NCI-H526 (cell line): Measurements from ENCODE around the gene DGKZ.

Experiments
- DNase-seq, 2 experiments: peaks; one replicate each; lab custom pipeline; 2025; lab: John Stamatoyannopoulos, UW

The DGKZ gene

DNA sequence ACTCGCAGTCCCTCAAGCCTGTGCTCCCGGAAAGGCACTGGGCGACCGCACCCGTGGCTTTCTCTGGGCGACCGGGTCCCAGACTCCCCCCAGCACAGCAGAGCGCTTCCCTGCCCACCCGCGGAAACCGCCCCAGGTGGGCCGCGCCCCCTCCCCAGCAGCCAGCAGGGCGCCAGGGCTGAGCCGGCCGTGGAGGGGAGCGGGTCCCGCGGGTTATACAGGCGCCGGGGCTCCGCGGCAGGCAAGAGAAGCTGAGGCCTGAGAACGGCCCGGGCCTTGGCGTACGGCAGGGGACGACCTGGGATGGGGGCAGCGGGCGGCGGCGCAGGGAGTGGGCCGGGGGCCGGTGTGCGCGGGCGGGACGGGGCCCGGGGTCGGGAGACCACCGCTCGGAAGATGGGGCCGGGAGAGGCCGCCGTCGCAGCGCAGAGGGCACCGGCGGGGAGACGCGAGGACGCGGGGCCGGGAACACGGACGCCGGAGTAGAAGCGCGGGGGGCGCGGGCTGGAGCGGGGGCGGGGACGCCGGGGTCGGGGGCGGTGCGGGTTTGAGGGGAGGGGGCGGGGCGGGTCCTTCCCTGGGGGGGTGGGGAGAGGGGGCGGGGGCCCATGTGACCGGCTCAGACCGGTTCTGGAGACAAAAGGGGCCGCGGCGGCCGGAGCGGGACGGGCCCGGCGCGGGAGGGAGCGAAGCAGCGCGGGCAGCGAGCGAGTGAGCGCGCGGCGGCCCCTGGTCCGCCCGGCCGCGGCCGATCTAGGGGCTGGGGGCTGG, 34.0 kb downstream of the DGKZ start, which contains the start of gene MDK:
MDK (plus strand) TSS at position 622 of the 771 bp plus-strand sequence. CDS start 389 bp downstream, outside the sequence.
- peak; percentile 44 to 88 for DNase-seq

DNA sequence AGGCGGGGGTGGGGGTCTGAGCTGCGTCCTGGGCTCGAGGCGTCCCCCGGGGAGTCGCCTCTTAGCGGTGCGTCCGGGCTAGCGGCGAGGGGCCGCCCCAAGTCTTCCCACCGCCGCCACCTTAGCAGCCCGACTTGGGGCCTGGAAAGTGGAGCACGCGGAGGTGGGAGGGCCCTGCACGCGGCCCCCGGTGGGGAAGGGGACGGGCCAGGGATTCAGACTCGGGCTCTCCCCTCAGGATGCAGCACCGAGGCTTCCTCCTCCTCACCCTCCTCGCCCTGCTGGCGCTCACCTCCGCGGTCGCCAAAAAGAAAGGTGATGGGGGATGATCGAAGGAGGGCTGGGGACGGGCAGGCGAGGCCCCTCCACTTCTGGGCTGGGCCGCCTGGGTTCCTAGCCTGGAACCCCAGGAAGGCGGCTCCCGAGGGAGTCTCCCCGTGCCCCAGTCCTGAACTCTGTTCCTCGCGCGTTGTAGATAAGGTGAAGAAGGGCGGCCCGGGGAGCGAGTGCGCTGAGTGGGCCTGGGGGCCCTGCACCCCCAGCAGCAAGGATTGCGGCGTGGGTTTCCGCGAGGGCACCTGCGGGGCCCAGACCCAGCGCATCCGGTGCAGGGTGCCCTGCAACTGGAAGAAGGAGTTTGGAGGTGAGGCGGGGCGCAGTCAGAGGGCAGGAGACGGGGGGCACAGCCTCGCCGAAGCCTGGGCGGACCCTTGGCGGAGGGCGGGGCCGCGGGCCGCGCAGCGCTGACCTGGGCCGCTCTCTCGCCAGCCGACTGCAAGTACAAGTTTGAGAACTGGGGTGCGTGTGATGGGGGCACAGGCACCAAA, 34.8 kb downstream of the DGKZ start:
- peak; percentile 43 to 86 for DNase-seq

DNA sequence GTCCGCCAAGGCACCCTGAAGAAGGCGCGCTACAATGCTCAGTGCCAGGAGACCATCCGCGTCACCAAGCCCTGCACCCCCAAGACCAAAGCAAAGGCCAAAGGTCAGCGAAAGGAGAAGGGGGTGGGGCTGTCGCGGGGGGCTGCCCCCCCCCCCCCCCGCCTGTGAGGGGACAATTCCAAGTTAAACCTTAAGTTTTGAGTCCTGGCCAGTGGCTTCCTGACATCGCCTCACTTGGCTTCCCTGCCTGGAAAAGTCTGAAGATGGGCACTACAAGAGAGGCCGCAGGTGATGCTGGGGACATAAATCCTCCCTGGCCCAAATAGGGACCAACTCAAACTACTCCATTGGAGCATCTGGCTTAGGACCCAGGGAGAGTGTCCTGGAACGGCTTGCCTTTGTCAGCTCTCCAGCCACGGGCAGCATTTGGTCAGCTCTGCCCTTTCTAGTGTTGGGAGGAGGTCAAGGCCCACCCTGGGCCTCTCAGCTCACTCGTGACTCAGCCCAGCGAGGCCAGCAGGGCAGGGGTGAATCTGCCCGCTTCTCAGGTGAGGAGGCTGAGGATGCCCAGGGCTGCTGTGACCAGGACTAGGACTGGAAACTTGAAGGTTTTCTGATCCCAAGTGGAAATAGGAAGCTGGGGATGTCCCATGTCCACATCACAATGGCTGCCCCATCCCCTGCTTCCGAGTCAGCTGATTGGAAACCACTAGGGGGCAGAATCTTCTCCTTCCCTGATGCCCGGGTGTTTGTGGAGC, 35.6 kb downstream of the DGKZ start:
- DNase-seq: peak; percentile 45 to 86

DNA sequence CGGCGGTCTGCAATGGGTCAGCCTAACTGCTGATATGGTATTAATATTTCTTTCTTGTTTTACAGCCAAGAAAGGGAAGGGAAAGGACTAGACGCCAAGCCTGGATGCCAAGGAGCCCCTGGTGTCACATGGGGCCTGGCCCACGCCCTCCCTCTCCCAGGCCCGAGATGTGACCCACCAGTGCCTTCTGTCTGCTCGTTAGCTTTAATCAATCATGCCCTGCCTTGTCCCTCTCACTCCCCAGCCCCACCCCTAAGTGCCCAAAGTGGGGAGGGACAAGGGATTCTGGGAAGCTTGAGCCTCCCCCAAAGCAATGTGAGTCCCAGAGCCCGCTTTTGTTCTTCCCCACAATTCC, 36.1 kb downstream of the DGKZ start:
- no peak for DNase-seq

DNA sequence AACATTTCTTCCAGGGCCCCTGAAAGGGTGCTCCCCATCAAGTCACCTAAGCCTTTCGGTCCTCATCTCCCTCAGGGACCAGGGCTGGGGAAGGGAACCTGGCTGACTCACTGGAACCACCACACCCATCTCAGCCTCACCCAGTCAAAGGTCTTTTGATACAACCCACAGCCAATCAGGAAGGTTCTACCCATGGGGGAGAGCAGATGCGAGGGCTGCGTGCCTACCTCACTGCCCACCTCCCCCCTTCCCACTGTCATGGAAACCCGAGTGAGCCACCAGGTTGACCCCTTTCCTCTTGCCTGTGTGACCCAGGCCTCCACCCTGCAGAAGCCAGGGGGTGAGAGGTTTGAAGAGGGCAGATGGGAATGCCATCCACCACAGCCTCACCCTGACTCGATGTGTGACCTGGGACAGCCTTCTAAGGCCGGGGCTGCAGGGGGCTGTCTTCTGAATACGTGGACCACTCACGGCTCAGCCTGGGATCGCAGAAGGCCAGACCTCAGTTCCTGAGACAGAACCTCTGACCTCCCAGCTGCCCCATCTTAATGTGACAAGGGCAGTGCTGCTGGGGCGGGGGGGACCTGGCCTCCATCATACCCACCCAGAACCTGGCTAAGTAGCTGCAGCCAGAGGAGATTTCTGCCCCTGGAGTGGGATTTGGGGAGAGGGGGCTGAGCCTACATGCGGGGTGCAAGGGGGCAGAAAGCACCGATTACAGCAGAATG, 36.9 kb downstream of the DGKZ start:
- DNase-seq: no peak

DNA sequence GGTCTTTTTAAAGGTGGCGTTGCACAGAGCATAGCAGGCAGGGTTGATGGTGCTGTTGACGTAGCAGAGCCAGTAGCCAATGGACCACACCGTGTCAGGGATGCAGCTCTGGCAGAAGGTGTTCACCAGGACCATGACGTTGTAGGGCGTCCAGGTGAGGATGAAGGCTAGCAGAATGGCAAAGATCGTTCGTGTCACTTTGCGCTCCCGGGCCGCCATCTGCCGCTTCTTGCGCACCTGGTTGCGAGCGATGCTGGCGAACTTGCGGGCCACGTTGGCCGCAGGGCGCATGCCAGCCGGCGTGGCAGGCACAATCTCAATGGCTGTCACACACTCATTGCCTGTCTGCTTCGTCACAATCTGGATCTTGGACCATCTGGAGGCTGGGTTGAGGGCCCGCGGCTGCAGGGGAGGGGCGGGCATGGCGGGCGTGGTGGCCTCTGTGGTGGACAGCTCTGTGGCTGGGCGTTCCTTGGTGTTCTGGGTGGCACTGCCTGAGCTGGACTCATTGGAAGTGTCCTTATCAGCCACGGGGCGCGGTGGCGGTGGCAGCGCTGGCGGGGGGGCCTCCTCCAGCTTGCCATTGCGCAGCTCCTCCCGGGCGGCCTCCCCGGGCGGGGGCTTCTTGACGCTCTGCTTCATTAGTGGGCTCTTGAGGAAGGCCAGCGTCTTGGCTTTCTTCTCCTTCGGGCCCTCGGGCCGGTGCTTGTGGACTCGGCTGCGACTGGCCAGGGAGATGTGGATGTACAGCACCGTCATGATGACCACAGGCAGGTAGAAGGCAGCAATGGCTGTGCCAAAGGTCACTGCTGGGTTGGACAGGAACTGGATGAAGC, 38.1 kb downstream of the DGKZ start:
- DNase-seq: no peak

DNA sequence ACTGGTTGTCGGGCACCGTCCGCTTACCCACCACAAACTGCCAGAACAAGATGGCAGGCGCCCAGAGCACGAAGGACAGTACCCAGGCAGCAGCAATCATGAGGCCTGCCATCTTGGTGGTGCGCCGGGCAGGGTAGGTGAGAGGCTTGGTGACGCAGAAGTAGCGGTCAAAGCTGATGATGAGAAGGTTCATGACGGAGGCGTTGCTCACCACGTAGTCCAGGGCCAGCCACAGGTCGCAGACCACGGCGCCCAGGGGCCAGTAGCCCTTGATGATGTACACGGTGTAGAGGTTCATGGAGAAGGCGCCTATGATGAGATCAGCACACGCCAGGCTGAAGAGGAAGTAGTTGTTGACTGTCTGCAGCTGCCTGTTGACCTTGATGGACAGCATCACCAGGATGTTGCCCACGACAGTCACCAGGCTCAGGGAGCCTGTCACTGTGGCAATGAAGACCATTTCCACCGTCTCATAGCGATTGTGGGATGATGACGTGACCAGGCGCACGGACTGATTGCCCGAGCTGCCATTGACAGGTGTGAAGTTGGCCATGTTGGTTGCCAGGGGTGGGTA, 38.8 kb downstream of the DGKZ start:
- no peak for DNase-seq

DNA sequence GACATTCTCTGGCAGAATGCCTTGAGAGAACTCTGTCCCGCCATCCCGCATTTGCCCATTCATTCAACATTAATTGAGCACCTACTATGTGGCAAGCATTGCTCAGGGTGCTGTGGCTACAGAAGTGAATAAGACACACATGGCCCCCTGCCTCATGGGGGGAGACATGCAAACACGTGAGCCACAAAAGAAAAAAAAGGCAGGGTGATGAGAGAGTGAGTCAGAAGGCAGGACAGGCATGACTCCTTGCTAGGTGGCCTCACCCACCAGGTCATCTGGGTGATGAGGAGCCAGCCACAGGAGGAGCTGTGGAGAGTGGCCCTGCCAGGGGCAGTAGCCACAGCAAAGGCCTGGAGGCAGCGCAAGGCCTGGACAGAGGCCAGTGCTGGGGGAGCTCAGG, 39.4 kb downstream of the DGKZ start:
- DNase-seq: no peak

DNA sequence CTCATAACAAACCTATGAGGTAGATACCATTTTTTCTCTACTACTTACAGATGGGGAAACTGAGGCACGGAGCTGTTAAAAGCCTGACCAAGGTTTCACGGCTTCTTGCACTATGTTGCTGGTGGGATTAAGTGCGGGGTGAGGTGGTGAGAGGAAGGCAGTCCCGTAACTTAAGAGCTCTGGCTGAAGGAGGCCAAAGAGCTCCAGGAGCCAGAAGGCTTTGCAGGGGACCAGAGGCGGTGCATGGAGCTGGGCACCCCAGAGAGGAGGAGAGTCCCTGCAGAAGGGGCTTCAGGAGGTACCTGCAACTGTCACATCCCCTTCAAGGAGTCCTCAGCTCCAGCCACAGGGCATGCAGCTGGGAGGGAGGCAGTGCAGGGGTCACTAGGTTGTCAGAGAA, 40.2 kb downstream of the DGKZ start:
- no peak for DNase-seq

DNA sequence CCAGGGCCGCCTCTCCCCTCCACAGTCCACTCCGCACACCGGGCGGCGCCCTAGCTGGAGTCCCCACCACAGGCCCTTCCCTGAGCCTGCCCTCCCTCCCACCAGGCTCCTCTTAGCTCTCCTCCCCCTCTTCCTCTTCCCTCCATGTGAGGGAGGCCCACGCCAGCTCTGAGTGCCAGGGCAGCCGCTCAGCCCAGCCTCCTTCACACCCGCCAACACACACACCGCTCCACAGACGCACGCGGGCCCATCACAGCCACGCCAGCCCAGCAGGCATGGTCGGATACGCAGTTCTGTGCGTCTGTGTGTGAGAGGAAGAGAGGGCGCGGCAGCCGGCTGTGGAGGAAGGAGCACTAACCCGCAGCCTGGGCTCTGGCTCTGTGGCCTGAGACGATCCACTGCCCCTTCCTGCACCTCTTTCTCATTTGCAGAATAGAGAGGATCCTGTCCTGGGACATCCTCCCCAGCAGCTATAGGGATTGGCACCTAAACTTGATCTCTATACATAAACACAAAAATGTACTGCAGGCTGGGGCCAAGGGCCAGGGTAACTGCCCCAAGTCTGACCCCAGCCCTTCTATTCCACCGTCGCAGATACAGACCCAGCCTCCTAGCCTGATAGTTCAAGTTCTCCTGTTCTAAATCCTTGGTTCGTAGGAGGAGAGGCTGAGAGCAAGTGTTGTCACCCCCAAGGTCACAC, 40.8 kb downstream of the DGKZ start:
- DNase-seq: no peak

DNA sequence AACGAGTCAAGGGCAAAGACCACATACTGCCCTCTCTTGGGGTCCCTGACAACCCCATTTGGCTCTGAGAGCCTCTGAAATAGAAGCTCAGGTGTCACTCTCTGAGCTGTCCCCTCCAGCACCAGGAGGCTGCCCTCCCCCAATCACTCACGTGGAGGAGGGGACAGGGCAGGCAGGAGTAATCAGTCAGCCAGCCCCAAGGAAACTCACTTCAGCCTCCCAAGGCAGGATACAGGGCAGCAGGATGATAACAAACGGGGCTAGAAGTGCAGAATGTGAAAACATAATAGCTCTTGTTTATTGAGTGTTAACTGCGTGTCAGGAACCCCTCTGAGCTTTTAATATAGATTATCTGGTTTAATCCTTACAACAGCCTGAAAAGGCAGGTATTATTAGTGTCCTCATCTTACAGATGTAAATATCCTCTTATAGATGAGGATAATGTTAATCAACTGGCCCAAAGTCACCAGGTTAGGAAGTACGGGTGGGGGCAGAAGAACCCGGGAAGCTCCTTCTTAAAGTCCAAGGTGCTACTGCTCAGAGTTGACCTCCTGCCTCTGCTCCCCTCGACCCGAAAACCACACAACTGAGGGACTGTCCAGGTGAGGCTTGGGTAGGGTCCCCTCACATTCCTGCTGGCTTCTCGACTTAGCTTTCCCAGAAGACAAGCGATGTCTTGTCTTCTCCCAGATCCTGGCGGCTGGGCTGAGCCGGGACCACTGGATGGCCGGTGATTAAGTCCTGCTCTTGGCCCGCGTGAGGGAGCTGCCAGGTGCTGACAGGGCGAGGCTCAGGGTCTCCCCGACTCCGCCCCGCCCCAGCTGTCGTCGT, 41.6 kb downstream of the DGKZ start:
- no peak for DNase-seq

DNA sequence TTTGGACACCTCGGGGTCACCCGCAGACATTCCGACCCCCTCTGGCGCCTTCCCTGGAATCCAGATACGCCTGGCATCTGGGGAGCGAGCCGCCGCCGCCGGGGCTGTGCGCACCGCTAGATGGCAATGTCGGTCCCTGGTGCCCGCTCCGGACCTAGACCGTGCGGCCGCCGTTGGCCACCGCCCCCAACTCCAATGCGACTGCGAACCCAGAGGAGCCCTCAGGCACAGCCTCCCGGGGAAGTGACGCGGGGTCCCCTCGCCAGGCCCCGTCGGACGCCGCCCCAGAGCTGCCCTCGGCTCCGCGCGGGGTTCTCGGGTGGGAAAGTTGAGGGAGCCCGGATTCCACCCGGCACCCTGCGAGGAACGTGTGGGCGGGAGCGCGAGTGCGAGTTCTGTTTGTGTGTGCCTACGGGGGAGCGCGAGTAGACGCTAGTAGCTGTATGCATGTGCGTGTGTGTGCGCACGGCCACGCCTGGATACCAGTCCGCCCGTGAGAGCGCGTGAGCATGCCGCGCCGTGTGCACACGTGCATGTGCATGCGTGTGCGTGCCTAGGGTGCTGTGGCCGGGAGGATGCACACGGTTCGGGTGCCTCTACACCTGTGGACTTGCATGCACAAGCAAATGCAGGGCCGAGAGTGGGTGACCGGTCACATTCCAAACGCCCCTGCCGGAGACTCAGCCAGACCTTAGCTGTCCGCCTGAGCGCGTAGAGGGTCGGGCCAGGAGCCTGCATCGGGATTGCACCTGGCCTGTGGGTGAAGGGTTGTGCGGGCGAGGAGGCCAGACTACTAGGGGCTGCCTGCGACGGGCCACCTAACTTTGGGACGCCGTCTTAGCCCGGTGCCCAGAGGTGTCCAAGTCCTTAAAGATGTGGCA, 42.4 kb downstream of the DGKZ start:
- DNase-seq: peak; percentile 74 to 93

DNA sequence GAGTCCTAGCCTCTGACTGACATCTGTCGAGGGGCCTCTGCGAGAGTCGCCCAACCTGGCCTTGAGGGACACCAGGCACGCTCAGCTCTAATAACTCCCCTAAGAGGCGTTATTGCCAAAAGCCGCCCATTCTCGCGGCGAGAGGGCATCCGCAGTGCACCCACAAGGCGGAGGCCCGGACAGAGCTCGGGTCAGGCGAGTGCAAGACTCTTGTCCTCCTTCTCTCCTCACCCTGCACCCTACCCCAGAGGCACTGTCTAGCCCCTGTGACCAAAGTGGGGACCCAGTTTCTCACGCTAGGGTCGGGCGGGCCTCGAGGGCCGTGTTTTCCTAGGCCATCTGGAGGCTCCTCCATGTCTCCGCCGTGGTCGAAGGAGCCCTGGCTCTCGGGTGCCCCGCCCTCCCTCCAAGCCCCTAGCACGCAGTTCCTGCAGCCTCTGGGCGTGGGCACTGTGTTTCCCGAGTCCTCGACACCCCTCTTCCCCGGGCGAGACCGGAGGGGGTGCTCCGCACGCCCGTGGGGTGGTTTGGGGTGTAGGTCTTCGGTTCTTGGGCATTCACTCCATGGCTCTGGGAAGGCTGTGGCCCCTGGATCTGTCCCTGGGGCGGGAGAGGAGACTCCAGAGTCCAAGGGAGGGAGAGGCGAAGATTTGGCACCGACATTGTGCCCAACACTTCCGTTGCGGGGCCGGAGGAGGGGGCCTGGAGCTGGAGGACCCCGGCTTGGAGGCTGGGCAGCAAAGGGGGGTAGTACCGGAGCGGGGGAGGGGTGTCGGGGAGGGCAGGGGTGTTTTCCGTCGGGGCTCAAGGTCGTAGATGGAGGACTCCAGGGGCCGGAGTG, 43.3 kb downstream of the DGKZ start:
- no peak for DNase-seq

DNA sequence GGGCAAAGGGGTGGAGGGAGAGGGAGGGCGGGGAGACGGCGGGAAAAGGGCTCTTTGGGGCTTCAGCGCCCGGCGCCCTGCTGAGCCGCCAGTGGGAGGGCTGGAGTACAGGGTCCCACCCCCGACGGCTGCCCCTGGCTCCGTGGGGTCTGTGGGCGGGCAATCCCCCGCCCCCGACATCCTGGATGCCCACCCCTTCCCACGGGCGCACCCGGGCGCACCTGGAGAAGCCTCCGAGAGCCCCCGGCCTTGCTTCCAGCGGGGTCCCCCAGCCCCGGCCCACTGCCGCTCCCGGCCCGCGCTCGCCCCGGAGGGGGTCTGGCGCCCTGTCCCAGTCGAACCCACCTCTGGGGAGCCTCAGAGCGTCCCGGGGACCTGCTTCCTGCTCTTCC, 43.9 kb downstream of the DGKZ start:
- DNase-seq: no peak

DNA sequence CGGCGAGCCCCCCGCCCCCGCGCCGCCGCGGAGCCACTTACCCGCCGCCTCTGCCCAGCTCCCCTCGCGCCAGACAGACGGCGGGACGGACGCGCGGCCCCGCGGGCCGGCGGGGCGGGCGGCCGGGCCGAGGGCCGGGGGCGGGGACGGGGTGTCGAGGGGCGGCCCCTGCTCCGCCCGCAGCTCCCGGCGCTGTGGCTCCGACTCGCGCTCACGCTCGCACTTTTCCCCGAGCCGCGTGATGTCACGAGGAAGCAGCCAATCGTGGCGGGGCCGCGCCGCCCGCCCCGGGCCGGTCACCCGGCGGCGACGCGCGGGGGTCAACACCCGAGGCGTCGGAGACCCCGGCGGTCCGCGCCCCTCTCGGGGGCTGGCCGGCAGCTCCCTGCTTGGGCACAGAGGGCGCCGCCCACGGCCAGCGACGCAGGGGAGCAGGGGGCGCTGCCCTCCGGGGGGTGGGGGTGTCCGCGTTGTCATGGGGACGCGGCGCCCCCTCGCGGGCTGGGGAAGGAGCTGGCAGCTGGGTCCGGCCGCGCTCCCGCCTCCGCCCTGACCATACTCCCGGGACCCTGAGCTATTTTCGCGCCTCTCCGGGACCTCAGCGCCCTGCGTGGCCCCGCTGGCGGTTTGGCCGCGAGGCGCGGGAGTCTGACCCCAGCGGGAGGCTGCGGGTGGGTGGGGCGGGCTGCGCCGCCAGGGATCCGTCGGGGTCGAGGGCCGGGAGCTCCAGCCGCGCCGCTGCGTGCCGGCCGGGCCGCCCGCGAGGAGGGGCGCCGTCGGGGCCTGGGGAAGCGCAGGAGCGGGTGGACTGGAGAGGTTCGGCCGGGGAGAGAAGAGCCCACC, 44.5 kb downstream of the DGKZ start, which contains the start of gene CHRM4:
CHRM4 (minus strand) TSS at position 199 of the 843 bp plus-strand sequence. CDS start 5,219 bp downstream, outside the sequence.
- peak in 1 of 2 experiments; percentile 91 for DNase-seq
